CD4-positive, alpha-beta T cell treated with Interleukin-6 at 100 ng/mL for 8 hours (primary cell): ENCODE measurements around the gene SUV39H1.
"Not testable (repeated sequence)": the region's sequence is repeated elsewhere in the genome, so short reads cannot be mapped to it uniquely, and the experiment has no call there.

Experiments used
- DNase-seq: peaks from one replicate; pipeline ENCODE4 v3.0.0-alpha.2; 2020; ENCODE audit warnings: mixed read lengths, low spot score

SUV39H1 gene, protein sequence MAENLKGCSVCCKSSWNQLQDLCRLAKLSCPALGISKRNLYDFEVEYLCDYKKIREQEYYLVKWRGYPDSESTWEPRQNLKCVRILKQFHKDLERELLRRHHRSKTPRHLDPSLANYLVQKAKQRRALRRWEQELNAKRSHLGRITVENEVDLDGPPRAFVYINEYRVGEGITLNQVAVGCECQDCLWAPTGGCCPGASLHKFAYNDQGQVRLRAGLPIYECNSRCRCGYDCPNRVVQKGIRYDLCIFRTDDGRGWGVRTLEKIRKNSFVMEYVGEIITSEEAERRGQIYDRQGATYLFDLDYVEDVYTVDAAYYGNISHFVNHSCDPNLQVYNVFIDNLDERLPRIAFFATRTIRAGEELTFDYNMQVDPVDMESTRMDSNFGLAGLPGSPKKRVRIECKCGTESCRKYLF

DNA sequence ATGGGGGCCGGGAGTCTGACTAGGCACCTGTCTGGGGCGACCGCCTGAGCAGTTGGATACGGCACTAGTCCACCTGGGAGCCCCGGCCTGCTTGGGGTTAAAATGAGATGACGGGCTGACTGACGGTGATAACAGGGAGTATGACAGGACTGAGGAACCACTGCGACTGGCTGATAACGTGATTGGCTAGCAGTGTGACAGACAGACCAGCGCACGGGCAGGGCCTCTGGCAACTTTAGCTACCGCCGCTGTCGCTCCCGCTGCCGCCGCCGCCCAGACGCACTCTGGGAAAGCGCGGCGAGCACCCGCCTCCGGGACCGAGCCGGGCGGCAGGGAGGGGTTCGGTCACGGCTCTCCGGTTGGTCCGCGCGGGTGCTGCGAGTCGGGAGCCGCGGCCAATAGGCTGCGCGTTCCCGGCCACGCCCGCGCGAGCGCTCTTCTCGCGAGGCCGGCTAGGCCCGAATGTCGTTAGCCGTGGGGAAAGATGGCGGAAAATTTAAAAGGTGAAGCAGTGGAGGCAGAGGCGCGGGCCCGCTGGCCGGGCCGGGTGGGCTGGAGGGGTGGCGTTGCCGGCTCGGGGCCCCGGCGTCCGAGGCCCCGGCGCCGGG lies at the start of gene SUV39H1:
SUV39H1 (plus strand) TSS at position 434 of the 608 bp plus-strand sequence; CDS start at position 485, 51 bp downstream.
- DNase-seq: peak; percentile 85

DNA sequence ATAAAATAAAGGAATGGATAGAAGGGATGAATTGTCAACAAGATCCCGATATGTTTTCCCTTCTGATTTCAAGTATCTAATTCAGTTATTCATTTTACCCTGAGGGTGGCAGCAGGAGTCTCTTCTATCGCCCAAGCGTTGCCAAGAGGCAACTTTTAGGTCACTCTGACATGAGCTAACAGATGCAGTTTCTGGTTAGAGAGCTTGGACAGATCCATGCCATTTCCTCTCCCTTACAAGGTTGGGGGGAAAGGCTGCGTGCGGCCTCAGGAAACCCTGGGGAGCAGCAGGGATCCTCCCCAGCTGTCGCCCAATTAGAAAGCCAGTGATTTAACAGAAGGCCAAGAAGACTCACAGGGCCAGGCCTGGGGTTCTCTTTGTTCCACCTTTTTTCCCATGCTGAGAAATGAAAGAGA lies 48.2 kb upstream of the SUV39H1 start:
- peak; percentile 52 for DNase-seq

DNA sequence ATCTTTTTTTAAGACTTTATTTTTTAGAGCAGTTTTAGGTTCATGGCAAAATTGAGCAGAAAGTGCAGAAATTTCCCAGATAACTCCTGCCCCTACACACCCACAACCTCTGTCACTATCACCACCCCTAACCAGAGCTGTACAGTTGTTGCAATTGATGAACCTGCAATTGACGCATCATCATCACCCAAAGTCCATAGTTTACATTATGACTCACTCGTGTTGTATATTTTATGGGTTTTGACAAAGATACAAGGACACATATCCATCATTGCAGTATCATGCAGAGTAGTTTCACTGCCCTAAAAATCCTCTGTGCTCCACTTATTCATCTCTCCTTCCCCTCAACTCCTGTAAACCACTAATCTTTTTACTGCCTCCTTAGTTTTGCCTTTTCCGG lies 47.4 kb upstream of the SUV39H1 start:
- DNase-seq: no peak

DNA sequence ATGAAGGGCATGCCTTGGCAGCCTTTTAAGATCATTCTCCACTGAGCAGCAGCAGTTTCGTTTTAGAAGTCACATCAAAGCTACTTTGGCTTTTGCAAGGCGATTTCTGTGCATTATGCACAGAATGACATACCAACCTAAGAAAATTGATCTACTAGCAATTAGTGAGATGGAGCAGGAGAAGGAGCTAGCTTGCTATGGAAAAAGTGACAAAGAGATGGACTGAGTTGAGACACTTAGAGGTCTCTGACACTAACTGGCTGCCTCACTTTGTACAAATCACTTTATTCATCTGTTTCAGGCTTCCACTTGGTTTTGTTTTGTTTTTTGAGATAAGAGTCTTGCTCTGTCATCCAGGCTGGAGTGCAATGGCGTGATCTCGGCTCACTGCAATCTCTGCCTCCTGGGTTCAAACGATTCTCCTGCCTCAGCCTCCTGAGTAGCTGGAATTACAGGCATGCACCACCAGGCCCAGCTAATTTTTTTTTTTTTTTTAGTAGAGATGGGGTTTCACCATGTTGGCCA lies 44.4 kb upstream of the SUV39H1 start:
- not testable (repeated sequence) for DNase-seq

DNA sequence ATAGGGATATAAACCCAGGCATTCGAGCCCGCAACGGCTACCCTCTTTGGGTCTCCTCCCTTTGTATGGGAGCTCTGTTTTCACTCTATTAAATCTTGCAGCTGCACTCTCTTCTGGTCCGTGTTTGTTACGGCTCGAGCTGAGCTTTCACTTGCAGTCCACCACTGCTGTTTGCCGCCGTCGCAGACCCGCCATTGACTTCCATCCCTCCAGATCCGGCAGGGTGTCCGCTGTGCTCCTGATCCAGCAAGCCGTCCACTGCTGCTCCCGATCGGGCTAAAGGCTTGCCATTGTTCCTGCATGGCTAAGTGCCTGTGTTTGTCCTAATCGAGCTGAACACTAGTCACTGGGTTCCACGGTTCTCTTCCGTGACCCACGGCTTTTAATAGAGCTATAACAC lies 41.8 kb upstream of the SUV39H1 start:
- not testable (repeated sequence) for DNase-seq

DNA sequence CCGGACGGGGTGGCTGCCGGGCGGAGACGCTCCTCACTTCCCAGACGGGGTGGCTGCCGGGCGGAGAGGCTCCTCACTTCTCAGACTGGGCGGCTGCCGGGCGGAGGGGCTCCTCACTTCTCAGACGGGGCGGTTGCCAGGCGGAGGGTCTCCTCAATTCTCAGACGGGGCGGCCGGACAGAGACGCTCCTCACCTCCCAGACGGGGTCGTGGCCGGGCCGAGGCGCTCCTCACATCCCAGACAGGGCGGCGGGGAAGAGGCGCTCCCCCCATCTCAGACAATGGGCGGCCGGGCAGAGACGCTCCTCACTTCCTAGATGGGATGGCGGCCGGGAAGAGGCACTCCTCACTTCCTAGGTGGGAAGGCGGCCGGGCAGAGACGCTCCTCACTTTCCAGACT lies 36.8 kb upstream of the SUV39H1 start:
- DNase-seq: not testable (repeated sequence)

DNA sequence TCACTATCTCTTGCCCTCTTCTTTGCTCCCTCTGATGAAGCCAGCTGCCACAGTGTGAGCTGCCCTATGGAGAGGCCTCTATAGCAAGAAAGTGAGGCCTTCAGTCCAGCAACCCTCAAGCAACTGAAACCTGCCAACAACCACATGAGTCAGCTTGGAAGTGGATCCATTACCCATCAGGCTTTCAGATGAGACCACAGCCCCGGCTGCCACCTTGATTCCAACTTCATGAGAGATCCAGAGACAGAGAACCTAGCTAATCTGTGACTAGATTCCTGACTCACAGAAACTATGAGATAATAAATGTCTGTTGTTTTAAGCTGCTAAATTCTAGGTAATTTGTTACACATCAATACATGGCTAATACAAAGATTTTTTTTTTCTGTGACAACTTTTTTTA lies 33.3 kb upstream of the SUV39H1 start:
- DNase-seq: no peak

DNA sequence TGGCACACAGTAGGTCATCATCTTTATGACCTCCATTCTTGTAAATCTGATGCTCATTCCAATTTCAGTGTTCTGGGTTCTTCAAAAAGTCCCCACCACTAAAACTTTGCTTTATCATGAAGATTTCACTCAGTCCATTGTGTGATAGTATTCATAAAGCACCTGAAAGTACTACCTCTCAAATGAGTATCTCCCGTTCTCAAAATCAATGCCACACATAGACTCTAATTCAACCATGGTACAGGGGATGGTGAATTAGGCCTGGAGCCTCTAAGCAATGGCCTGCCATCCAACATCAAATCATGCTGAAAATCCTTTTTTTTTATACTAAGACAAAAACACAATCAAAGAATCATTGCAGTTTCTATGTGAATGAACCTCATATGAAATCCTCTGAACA lies 32.4 kb upstream of the SUV39H1 start:
- no peak for DNase-seq

DNA sequence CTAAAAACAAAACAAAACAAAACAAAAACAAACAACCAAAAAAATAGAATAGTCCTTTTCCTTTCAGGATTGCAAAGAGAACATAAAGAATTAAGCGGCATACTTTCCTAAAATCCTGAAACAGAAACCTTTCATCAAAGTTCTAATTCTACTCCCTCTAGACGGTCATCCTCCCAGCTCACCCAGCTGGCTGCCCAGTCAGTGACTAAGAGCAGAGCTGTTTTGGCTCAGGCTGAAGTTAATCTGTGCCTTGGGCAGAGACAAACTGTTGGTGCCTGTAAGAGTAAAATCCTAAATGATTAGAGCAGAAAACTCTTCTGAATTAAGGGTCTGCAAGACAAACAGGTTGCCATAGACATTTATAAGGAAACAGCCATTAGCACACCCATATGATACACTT lies 30.5 kb upstream of the SUV39H1 start:
- no peak for DNase-seq

DNA sequence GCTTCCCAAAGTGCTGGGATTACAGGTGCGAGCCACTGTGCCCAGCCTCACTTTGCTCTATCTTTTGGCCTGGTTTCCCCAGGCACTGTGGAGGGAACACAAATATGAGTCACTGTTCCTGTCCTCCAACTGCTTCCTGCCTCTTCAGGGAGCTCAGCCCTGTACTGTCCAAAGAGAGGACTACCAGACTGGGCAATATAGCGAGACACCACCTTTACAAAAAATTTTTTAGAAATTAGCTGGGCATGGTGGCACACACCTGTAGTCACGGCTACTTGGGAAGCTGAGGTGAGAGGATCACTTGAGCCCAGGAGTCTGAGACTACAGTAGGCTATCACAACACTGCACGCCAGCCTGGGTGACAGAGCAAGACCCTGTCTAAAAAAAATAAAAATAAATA lies 29.9 kb upstream of the SUV39H1 start:
- DNase-seq: no peak

DNA sequence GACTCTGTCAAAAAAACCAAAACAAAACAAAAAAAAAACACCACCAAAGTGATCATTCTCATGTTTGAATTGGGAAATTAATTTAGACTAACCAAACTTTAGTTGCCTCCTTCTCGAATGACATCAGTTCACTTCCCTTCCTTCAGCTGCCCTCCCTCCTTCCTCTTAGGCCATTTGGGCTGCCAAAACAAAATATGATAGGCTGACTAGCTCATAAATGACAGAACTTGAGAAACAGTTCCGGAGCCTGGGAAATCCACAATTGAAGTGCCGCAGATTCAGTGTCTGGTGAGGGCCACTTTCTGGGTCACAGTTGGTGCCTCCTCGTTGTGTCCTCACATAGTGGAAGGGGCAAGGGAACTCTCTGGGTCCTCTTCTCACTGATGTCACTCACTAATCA lies 29.0 kb upstream of the SUV39H1 start:
- no peak for DNase-seq

DNA sequence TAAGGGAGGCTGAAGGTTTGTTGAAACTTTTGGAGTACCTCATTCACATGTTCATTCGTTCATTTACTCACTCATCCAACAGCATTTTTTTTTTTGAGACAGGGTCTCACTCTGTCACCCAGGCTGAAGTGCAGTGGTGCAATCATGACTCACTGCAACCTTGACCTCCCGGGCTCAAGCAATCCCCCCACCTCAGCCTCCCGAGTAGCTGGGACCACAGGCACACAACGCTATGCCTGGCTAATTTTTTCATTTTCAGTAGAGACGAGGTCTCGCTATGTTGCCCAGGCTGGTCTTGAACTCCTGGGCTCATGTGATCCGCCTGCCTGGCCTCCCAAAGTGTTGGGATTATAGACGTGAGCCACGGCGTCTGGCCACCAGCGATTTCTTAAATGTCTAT lies 28.3 kb upstream of the SUV39H1 start:
- not testable (repeated sequence) for DNase-seq

DNA sequence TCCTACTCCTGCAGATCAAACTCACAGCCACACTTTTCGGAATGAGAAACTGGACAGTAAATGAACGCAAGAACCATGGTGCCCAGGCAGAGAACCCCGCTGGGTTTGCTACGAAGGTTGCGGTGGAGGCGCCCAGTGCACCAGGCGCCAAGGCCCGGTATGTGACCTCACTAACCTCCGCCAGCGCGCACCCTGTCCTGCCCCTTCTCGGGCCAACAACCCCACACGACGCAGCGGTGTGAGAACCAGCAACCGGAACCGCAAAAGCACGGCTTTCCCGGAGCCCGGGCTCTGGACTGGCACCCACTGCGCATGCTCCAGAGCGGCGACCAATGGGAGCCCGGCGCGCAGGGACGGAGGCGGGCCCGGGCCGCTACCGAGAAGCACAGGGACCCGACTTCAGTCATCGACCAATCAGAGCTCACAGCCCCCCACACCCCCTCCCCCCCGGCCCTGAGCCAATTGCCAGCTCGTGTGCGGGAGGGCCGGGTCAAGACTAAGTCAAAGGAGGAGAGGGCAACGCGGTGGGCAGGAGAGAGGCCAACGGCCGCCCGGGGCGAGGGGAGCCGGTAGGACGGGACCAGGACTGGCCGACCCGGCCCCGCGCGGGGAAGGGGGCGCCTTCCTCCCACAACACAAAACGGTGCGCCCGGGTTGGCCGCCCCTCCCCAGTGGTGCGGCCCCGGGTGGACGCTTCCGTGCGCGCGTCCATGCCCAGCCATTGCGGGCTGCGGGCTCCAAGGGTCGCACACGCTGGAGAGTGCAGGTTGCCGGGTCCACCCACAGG lies 20.2 kb upstream of the SUV39H1 start:
- DNase-seq: peak; percentile 90

DNA sequence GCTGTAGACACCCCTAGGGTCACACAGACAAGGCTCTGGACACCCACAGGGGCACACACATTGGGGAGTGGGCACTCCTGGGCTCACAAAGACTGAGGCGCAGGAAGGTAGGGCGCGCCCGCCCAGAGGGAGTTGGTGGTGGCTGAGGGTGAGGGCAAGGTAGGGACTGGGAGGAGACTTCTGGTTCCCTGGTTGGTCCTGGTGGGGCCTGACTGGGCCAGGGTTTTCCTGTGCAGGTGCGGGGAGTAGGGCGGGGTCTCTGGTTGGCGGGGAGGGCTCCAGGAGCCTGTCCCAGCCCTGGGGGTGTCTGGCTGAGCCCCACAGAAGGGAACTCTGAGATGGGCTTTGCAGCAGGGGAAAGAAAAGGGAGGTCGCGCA lies 19.7 kb upstream of the SUV39H1 start:
- DNase-seq: no peak

DNA sequence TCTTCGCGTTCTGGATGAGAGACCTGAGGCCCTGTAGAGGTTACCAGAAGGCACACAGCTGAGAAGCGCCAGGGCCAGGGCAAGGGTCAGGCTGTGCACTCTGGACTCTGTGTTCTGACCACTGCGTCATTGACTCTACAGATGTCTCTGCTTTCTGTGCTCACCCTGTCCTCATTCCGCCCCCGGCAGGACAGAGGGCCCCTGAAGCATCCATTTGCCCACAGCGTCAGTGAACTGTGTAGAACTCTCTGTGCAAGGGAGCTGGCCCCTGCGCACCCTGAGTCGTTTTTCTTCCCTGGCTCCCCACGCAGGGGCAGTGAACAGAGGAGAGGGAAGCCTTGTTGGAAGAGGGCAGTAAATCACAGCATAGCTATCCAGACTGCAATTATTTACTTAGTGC lies 19.0 kb upstream of the SUV39H1 start:
- DNase-seq: no peak

DNA sequence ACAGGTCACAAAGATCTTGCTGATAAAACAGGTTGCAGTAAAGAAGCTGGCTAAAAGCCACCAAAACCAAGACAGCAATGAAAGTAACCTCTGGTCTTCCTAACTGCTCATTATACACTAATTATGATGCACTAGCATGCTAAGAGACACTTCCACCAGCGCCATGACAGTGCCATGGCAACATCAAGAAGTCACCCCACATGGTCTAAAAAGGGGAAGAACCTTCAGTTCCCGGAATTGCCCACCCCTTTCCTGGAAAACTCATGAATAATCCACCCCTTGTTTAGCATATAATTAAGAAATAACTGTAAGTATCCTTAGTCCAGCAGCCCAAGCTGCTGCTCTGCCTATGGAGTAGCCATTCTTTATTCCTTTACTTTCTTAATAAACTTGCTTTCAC lies 16.1 kb upstream of the SUV39H1 start:
- not testable (repeated sequence) for DNase-seq

DNA sequence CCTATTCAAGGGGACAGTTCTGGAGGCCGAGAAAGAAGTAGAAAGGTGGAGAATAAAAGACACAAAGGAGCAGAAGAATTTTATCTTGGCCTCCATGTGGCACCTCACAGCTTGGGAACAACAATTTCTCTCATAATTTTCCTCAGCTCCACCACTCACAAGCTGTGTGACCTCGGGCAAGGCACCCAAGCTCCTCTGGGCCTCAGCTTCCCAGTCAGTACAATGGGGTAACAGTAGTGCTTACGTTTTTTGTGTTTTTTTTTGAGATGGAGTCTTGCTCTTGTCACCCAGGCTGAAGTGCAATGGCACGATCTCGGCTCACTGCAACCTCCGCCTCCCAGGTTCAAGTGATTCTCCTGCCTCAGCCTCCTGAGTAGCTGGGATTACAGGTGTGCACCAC lies 15.6 kb upstream of the SUV39H1 start:
- DNase-seq: not testable (repeated sequence)

DNA sequence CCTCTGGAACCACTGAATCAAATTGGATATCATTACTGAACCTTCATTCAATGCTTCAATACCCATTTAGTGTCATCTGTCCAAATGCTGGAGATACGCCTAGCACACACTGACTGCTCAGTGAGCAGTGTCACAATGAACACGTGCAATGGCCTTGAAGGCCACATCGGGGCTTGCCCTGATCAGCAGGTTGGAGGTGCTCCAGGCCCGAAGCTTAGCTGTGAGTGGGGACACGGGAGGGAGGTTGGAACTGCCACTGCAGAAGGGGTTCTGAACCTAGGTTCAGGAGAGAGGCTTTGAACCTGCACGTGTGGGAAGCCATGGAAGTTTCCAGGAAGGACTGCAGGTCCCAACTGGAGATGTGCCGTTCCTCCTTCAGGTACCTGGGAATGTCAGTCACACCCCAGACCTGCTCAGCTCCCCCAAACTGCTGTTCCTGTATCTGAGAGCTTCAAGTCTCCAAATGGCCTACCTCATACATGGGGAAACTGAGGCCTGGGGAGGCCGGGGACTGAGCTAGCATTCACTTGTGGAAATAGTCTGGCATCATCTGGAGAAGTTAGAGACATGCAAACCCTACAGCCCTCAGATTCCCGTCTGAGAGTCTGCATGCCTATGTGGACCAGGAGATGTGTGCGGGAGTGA lies 14.9 kb upstream of the SUV39H1 start:
- DNase-seq: no peak

DNA sequence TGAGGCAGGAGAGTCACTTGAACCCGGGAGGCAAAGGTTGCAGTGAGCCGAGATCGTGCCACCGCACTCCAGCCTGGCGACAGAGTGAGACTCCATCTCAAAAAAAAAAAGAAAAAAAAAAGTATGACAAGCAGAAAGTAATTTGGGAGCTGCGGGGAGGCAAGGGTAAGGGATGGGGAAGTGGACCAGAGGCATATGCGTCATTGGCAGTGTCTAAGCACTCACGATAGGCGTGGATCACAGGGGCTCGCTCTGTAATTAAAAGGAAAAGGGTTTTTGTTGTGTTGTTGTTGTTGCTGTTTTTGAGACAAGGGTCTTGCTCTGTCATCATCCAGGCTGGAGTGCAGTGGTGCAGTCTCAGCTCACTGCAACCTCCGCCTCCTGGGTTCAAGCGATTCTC lies 13.7 kb upstream of the SUV39H1 start:
- not testable (repeated sequence) for DNase-seq

DNA sequence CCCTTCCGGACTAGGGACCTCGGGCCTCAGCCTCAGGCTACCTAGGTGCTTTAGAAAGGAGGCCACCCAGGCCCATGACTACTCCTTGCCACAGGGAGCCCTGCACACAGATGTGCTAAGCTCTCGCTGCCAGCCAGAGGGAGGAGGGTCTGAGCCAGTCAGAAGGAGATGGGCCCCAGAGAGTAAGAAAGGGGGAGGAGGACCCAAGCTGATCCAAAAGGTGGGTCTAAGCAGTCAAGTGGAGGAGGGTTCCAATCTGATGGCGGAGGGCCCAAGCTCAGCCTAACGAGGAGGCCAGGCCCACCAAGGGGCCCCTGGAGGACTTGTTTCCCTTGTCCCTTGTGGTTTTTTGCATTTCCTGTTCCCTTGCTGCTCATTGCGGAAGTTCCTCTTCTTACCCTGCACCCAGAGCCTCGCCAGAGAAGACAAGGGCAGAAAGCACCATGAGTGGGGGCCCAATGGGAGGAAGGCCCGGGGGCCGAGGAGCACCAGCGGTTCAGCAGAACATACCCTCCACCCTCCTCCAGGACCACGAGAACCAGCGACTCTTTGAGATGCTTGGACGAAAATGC lies 13.0 kb upstream of the SUV39H1 start, which contains the start of gene WAS:
WAS (plus strand) TSS at position 389 of the 572 bp plus-strand sequence; CDS start at position 444, 55 bp downstream.
- DNase-seq: peak; percentile 62

DNA sequence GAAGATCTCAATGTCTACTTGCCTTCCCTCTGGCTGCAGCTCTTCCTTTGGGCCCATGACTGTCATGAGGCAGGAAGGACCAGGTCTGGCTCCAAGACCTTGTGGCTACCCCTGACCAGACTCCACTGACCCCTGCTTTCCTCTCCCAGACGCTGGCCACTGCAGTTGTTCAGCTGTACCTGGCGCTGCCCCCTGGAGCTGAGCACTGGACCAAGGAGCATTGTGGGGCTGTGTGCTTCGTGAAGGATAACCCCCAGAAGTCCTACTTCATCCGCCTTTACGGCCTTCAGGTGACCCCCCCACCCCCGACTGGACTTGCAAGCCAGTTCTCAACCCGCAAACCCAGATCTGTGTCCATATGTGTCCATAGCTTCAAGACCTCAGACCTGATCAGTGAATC lies 12.4 kb upstream of the SUV39H1 start:
- no peak for DNase-seq

DNA sequence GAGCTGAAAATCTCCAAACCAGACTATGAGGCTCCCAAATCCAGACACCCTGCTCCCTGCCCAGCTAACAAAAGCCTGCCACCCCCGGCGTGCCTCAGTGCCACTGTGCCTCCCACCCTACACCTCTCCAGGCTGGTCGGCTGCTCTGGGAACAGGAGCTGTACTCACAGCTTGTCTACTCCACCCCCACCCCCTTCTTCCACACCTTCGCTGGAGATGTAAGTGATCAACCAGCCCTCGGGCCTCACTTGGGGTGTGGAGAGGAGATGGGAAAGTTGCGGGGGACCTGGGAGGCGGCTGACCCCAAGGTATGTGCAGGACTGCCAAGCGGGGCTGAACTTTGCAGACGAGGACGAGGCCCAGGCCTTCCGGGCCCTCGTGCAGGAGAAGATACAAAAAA lies 11.1 kb upstream of the SUV39H1 start:
- DNase-seq: no peak
